ENCODE measurements around the gene ERBIN. TPM values are rescaled to one million over a fixed set of nuclear protein-coding genes. Genes with fewer than 3 reads are reported as not detected.

The ERBIN gene
- total and polyA plus RNA-seq, 2 of the 8 experiments (the other 6 are each of a cell fraction or from before 2014, with no cell fraction given) = 7.7 to 33.2 TPM

- no peak overlapping the region for H3K9ac ChIP-seq (replicated peaks in 1 of 4; ENCODE audit: extremely low read depth in 1 of 4, low read depth in 3 of 4, low read length in 3 of 4)
- H2AK5ac ChIP-seq (ENCODE audit: low read depth, low read length) = no peak overlapping the region
- no peaks in the 10 kb centered on the region; a peak in 1 of 7 replicates for H3K4me1 ChIP-seq (replicated peaks in 1 of 4; ENCODE audit: control insufficient read depth in 3 of 4, insufficient read depth in 4 of 4, low read length in 3 of 4)
- H2BK20ac ChIP-seq (ENCODE audit: low read length) = no peak overlapping the region
- CTCF ChIA-PET (ENCODE audit: partially characterized antibody) = interaction anchor here (0.7 kb wide), 1 partner anchor 52 kb away, joined by 3 read pairs; no protein-coding TSS in a partner anchor
- no peak overlapping the region for H3K4me2 ChIP-seq (ENCODE audit: insufficient read depth in 1 of 2, low read depth in 2 of 2, low read length in 2 of 2)
- H2AFZ ChIP-seq (ENCODE audit: low read length) = no peak overlapping the region
- TF ChIP-seq JUN (IDR thresholded peaks at IDR 0.05; ENCODE audit: low read depth, low read length) = no peak
- no peak overlapping the region for H3K18ac ChIP-seq (ENCODE audit: extremely low read depth, low read length)
- H2BK15ac ChIP-seq (ENCODE audit: low read length) = no peak overlapping the region
- no peaks in the 10 kb centered on the region for H3K9me3 ChIP-seq (ENCODE audit: insufficient read depth in 2 of 2, low read depth in 1 of 2, low read length in 1 of 2)
- no peak for DNase-seq (ENCODE audit: low read depth in 1 of 2, low spot score in 2 of 2)
- H4K5ac ChIP-seq (ENCODE audit: insufficient read length, low read depth, low read length) = no peak overlapping the region
- H2BK120ac ChIP-seq (replicated peaks; ENCODE audit: low read depth, low read length) = no peak overlapping the region
- H3K27me3 ChIP-seq (replicated peaks in 1 of 4; ENCODE audit: control insufficient read depth in 3 of 4, extremely low read depth in 1 of 4, insufficient read depth in 3 of 4, low read length in 3 of 4) = no peaks in the 10 kb centered on the region
- FAIRE-seq = no peak
- peaks cover 2% of the 10 kb centered on the region; the same call in 1 of the 2 replicates for H3K79me1 ChIP-seq (ENCODE audit: low read depth, low read length)
- peaks cover 2 to 5% of the 10 kb centered on the region in 2 experiments for H4K20me1 ChIP-seq (replicated peaks in 1 of 2; ENCODE audit: control insufficient read depth in 1 of 2, insufficient read depth in 2 of 2, low read length in 2 of 2)
- WGBS, 2 experiments (ENCODE audit: extremely low coverage in 1 of 2, insufficient coverage in 1 of 2, insufficient read length in 1 of 2, insufficient replicate concordance in 2 of 2, low coverage in 1 of 2, low lambda C conversion rate in 2 of 2, missing lambda C conversion rate in 1 of 2) = 93% methylated on average over 2 of the region's 2 CpGs; no CpG with 5 or more reads in 1 of the 2 experiments
- no peak overlapping the region for H3K14ac ChIP-seq (ENCODE audit: insufficient read length)
- H3K23ac ChIP-seq (ENCODE audit: insufficient read length) = no peak overlapping the region
- no peak overlapping the region for H3K4ac ChIP-seq (replicated peaks; ENCODE audit: insufficient read length, low read depth, low read length)
- 0 out of 8 replicates have a peak, but pooled peaks cover 0 to under 1% (median 0%) of the 10 kb centered on the region in 4 experiments for H3K36me3 ChIP-seq (ENCODE audit: control insufficient read depth in 2 of 4, insufficient read depth in 4 of 4, low read length in 3 of 4)
- no peak overlapping the region for H3K27ac ChIP-seq (ENCODE audit: low read depth, low read length)
- peaks cover 11 to 99% of the 10 kb centered on the region in 2 experiments for H3K79me2 ChIP-seq (ENCODE audit: control insufficient read depth in 1 of 2, insufficient read depth in 2 of 2, low read length in 2 of 2)
- POLR2A ChIA-PET (ENCODE audit: partially characterized antibody) = no interaction called here
- no peak overlapping the region for H4K8ac ChIP-seq (ENCODE audit: extremely low read depth, insufficient read depth, low read length)
- no peak overlapping the region for H3K4me3 ChIP-seq (ENCODE audit: extremely low read depth in 1 of 4, insufficient read depth in 2 of 4, low read depth in 3 of 4, low read length in 4 of 4)
- no peak overlapping the region for H3K56ac ChIP-seq (replicated peaks; ENCODE audit: insufficient read length, low read depth, low read length)
- H2BK12ac ChIP-seq (ENCODE audit: low read depth, low read length) = no peak overlapping the region
- H2BK5ac ChIP-seq (ENCODE audit: low read depth, low read length) = no peak overlapping the region
- H4K91ac ChIP-seq (replicated peaks; ENCODE audit: insufficient read length, low read length) = no peak overlapping the region
- H3K23me2 ChIP-seq (ENCODE audit: low read depth, low read length) = no peaks in the 10 kb centered on the region
These were observed 6.9 kb downstream of the ERBIN start for GRCh38 chr5:65933295-65933694.
